Lower lobe of right lung (tissue), 2 donors: Measurements from ENCODE around the gene ZNF445. TPM values are rescaled to one million over a fixed set of nuclear protein-coding genes. Genes with fewer than 3 reads are reported as not detected.

Experiments
- ATAC-seq, 2 donors: fragments of 200-7000 bp; cut with Tn5 transposase; one replicate each; pipeline ENCODE4 v1.9.1; 2020 to 2022; ENCODE audit warnings: mild to moderate bottlenecking in 2 of 2, moderate library complexity in 2 of 2
- DNase-seq: peaks from one replicate; pipeline ENCODE4 v3.0.0-alpha.2; 2020
- H3K27ac ChIP-seq: fragments of 200-600 bp; one replicate; pipeline ENCODE4 v1.8.0; 2022
- H3K27me3 ChIP-seq: fragments of 200-600 bp; one replicate; pipeline ENCODE4 v1.8.0; 2022; ENCODE audit warnings: low read depth
- H3K36me3 ChIP-seq: fragments of 200-600 bp; one replicate; pipeline ENCODE4 v1.8.0; 2022; ENCODE audit warnings: mild to moderate bottlenecking
- H3K4me1 ChIP-seq: fragments of 200-600 bp; one replicate; pipeline ENCODE4 v1.8.0; 2022
- H3K4me3 ChIP-seq: fragments of 200-600 bp; one replicate; pipeline ENCODE4 v1.8.0; 2022; ENCODE audit warnings: mild to moderate bottlenecking
- H3K9me3 ChIP-seq: fragments of 200-600 bp; one replicate; pipeline ENCODE4 v1.8.0; 2022
- intact Hi-C: fragments of 100-400 bp; cut with DNase I; formaldehyde crosslinking; loops from one replicate; pipeline ENCODE4 v1.11.0; 2022
- total RNA-seq: library from RNA; stranded (reverse); fragmentation: NEBNext Ultra II Directional; extraction: Animal tissue kit (Norgen Biotek cat#: 25700); gene quantifications from one replicate; pipeline ENCODE4 v1.2.1, GENCODE V29; 2021
- TF ChIP-seq, protein P1 (sequence below): fragments of 200-600 bp; IDR thresholded peaks from one replicate; pipeline ENCODE4 v1.8.0; 2022; ENCODE audit warnings: antibody characterized with exemption, mild to moderate bottlenecking
- donor health status: DM: no; HTN: yes; CAD: no; lungs with severe emphysema.

ZNF445 gene
- total RNA-seq, 1 donor from 2014 or later: 21.1 TPM

DNA sequence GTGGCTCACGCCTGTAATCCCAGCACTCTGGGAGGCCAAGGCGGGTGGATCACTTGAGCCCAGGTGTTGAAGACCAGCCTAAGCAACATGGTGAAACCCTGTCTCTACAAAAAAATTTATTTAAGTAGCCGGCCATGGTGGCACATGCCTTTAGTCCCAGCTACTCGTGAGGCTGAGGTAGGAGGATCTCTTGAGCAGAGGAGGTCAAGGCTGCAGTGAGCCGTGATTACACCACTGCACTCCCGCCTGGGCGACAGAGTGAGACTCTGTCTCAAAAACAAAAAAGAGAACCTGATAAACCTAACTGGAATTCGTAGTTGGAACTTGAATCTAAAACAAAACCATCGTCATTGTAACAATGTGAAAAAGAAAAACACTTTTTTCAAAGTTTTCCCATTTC, 81.8 kb downstream of the ZNF445 start:
- ATAC-seq (no peak), DNase-seq (no peak)
- intact Hi-C loops: no loop called here
- H3K27me3 ChIP-seq: no peaks in the 10 kb centered on the region
- no peaks in the 10 kb centered on the region for H3K4me1 ChIP-seq
- H3K9me3 ChIP-seq: no peaks in the 10 kb centered on the region
- no peak overlapping the region for H3K27ac ChIP-seq
- peaks cover 22% of the 10 kb centered on the region for H3K36me3 ChIP-seq
- TF ChIP-seq, protein P1, sequence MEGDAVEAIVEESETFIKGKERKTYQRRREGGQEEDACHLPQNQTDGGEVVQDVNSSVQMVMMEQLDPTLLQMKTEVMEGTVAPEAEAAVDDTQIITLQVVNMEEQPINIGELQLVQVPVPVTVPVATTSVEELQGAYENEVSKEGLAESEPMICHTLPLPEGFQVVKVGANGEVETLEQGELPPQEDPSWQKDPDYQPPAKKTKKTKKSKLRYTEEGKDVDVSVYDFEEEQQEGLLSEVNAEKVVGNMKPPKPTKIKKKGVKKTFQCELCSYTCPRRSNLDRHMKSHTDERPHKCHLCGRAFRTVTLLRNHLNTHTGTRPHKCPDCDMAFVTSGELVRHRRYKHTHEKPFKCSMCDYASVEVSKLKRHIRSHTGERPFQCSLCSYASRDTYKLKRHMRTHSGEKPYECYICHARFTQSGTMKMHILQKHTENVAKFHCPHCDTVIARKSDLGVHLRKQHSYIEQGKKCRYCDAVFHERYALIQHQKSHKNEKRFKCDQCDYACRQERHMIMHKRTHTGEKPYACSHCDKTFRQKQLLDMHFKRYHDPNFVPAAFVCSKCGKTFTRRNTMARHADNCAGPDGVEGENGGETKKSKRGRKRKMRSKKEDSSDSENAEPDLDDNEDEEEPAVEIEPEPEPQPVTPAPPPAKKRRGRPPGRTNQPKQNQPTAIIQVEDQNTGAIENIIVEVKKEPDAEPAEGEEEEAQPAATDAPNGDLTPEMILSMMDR: no peak
- no peak overlapping the region for H3K4me3 ChIP-seq

DNA sequence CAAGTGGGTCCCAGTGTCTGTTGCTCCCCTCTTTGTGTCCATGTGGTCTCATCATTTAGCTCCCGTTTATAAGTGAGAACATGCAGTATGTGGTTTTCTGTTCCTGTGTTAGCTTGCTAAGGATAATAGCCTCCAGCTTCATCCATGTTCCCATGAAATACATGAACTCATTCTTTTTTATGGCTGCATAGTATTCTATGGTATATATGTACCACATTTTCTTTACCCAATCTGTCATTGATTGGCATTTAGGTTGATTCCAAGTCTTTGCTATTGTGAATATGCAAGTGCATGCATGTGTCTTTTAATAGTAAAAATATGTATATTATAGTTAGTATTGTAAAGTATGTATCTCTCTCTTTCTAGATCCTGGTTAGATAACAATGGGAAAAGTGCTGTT, 85.0 kb downstream of the ZNF445 start:
- ATAC-seq: no peak

DNA sequence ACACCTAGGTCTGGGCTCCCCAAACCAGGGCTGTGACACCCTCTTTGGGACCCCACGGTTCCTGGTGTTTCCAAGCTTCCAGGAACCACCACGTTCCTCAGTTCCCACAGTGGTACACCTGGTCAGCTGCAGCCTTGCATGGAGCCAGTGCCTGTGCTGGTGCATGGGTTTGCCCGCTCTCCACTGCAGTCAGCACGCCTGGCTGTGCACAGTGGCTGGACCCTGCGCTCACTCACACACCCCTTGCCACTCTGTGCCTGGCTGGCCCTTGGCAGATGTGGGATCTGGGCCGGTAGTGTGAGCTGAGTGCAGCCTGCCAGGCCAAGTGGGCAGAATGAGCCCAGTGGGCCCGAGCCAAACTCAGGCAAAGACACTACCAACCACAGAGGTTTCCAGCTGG, 90.1 kb downstream of the ZNF445 start:
- H3K27me3 ChIP-seq: no peaks in the 10 kb centered on the region
- H3K9me3 ChIP-seq: peaks cover 13% of the 10 kb centered on the region
- DNase-seq (no peak), ATAC-seq (no peak)
- intact Hi-C loops: no loop called here
- no peak overlapping the region for H3K27ac ChIP-seq
- H3K4me1 ChIP-seq: no peaks in the 10 kb centered on the region
- no peaks in the 10 kb centered on the region for H3K36me3 ChIP-seq
- TF ChIP-seq, protein P1: no peak
- H3K4me3 ChIP-seq: no peak overlapping the region

More for the DNA sequence above, 85.0 kb downstream of the ZNF445 start:
- DNase-seq: no peak
- TF ChIP-seq, protein P1: no peak
- H3K9me3 ChIP-seq: peaks cover under 1% of the 10 kb centered on the region
- H3K27me3 ChIP-seq: no peaks in the 10 kb centered on the region
- H3K4me3 ChIP-seq: no peak overlapping the region
- H3K36me3 ChIP-seq: peaks cover 21% of the 10 kb centered on the region
- H3K4me1 ChIP-seq: no peaks in the 10 kb centered on the region
- intact Hi-C loops: no loop called here
- no peak overlapping the region for H3K27ac ChIP-seq

Other genes starting within 250 kb of the ZNF445 start
- not detected for gene TOPAZ1, start 235.8 kb downstream of the ZNF445 start, total RNA-seq
- gene TCAIM, start 138.9 kb downstream of the ZNF445 start, total RNA-seq: 33.5 TPM
- gene ZKSCAN7, start 77.5 kb upstream of the ZNF445 start, total RNA-seq: 3.9 TPM
- gene ZNF660, start 107.3 kb upstream of the ZNF445 start, total RNA-seq: 2.7 TPM
- gene ZNF197, start 147.4 kb upstream of the ZNF445 start, total RNA-seq: 12.6 TPM
- gene ZNF35, start 171.1 kb upstream of the ZNF445 start, total RNA-seq: 8.8 TPM
- 2.3 TPM for gene ZNF502, start 235.0 kb upstream of the ZNF445 start, total RNA-seq